ES-I3 (cell line): Measurements from ENCODE around the gene ZNF554.

Experiments used
- H3K36me3 ChIP-seq: 2 replicates; pipeline ENCODE4 v1.6.1; 2013; ENCODE audit warnings: mild to moderate bottlenecking, low read length, control low read depth, moderate library complexity; ENCODE audit not compliant: insufficient read depth
- H3K4me1 ChIP-seq: 2 replicates; pipeline ENCODE4 v1.6.1; 2013; ENCODE audit warnings: mild to moderate bottlenecking, control low read depth, low read length; ENCODE audit not compliant: insufficient read depth
- H3K9ac ChIP-seq: 2 replicates; pipeline ENCODE4 v1.6.1; 2013; ENCODE audit warnings: low read depth, mild to moderate bottlenecking, low read length, moderate library complexity
- H3K9me3 ChIP-seq: 2 replicates; pipeline ENCODE4 v1.6.1; 2013; ENCODE audit warnings: mild to moderate bottlenecking, low read length, moderate library complexity; ENCODE audit not compliant: control insufficient read depth, insufficient read depth

Gene ZNF554

GRCh38 chr19:2883686-2884439, 64.2 kb downstream of the ZNF554 start:
- no peak overlapping the region for H3K9ac ChIP-seq
- no peaks in the 10 kb centered on the region; the same call in 1 of the 2 replicates for H3K9me3 ChIP-seq
- H3K36me3 ChIP-seq: no peaks in the 10 kb centered on the region
- H3K4me1 ChIP-seq: no peaks in the 10 kb centered on the region

GRCh38 chr19:2885736-2886135, 66.1 kb downstream of the ZNF554 start:
- Histone ChIP-seq H3K9me3 (no peaks in the 10 kb centered on the region), H3K4me1 (no peaks in the 10 kb centered on the region), H3K9ac (no peak overlapping the region)

More at GRCh38 chr19:2885736-2886135, 66.1 kb downstream of the ZNF554 start:
- H3K36me3 ChIP-seq: no peaks in the 10 kb centered on the region
